GM18858 (cell line): Measurements from ENCODE around the gene TNFSF9.
"Not testable (repeated sequence)": the region's sequence is repeated elsewhere in the genome, so short reads cannot be mapped to it uniquely, and the experiment has no call there.

ENCODE experiments used
- ATAC-seq: cut with Tn5 transposase; IDR thresholded peaks from one replicate; pipeline ENCODE4 v1.9.1; 2021; ENCODE audit not compliant: unreplicated experiment

TNFSF9 gene

DNA sequence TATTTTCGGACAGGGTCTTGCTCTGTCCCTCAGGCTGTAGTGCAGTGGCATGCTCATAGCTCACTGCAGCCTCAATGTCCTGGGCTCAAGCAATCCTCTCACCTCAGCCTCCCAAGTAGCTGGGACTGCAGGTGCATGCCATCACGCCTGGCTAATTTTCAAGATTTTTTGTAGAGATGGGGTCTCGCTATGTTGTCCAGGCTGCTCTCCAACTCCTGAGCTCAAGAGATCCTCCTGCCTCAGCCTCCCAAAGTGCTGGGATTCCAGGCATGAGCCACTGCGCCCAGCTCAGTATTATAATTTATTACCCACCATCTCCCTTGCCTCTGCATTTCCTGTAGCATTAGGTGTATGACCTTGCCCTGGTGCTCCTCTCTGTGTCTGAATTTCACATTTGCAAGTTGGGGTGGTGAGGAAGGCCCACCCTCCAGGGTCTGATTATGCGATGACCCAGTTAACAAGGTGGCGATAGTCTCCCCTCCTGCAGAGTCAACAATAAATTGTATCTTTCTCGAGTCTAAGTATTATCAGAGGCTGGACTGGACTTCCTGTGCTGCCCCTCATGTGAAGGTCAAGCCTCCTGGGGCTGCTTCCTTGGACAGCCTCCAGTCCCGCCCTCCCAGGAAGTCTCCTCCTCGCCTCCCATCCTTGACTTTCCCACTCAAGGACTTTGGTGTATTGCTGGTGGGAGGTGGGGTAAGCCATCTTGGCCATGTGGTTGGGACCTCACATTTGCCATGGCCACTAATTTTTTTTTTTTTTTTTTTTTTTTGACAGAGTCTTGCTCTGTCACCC, 27.2 kb upstream of the TNFSF9 start:
- ATAC-seq, result no peak

DNA sequence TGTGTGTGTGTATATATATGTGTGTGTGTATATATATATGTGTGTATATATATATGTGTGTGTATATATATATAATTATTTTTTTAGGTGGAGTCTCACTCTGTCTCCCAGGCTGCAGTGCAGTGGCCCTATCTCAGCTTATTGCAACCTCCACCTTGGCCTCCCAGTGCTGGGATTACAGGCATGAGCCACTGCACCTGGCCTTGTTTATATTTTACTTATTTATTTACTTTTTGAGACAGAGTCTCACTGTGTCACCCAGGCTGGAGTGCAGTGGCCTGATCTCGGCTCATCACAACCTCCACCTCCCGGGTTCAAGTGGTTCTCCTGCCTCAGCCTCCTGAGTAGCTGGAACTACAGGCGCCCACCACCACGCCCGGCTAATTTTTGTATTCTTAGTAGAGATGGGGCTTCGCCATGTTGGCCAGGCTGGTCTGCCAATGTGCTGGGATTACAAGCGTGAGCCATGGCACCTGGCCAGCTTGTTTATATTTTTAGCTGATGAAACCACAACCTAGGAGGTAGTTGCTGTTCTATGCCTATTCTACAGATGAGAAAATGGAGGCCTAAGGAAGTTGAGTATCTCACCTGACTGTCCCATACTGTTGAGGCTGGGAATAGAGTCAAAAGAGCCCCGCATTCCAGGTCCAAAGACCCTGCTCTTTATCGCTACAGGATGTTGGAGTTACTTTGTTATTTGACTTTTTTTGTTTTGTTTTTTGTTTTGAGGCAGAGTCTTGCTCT, 22.6 kb upstream of the TNFSF9 start:
- not testable (repeated sequence) for ATAC-seq

GRCh38 chr19:6509118-6509971, 21.5 kb upstream of the TNFSF9 start:
- ATAC-seq, result no peak

DNA sequence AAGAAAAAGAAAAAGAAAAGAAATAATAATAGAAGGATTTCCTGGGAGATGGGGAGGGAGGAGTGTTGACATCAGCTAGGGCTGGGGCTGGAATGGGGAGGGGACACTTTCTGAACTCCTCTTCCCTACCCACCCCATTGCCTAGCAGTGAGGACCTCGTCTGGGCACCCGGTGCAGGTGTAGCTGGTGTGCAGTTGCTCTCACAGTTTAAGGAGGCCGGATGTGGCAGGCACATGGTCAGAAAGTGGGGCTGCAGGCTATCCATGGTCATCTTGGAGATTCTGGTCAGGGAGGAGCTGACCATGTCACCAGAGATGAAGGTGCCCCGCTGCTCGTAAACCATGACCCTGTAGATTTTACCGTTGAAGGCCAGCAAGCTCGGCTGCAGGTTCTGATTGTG, 20.2 kb upstream of the TNFSF9 start:
- ATAC-seq, result no peak

DNA sequence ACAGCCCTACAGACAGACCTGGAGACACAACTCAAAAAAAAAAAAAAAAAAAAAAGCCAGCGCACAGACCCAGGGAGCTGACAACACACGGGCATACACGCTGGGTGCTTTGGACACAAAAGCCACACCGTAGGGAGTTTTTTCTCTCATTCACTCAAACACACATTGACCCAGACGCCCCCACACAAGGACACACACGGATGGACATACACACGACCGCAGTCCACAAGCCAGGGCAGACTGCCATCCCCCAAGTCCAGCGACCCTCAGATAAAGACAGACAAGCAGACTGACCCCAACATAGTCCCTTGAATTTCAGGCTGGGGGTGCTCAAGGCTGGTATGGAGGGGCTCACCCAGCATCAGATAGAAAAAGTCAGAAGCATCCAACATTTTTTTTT, 16.7 kb upstream of the TNFSF9 start:
- no peak for ATAC-seq

DNA sequence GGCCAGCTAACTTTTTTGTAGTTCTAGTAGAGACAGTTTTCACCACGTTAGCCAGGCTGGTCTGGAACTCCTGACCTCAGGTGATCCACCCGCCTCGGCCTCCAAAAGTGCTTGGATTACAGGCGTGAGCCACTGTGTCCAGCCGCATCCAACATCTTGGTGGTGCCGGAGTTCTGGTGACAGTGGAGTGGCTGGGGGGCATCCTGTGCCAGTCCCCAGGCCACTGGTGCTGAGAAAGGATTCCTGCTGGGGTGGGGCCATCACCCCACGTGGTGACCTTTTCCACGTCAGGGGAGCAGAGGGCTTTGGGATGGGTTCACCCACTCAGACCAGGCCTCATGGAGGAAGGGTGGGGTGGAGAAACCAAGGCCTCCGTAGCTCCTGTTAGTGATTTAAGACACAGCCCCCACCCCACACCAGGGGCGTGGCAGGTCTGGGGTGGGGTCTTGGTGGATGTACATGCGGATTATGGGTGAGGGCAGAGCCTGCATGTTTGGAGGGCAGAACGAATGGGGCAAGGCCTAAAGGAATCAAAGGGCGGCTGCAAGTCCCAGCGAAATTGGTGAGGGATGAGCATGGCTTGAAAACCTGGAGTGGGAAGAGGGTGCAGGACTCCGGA, 15.8 kb upstream of the TNFSF9 start:
- no peak for ATAC-seq

DNA sequence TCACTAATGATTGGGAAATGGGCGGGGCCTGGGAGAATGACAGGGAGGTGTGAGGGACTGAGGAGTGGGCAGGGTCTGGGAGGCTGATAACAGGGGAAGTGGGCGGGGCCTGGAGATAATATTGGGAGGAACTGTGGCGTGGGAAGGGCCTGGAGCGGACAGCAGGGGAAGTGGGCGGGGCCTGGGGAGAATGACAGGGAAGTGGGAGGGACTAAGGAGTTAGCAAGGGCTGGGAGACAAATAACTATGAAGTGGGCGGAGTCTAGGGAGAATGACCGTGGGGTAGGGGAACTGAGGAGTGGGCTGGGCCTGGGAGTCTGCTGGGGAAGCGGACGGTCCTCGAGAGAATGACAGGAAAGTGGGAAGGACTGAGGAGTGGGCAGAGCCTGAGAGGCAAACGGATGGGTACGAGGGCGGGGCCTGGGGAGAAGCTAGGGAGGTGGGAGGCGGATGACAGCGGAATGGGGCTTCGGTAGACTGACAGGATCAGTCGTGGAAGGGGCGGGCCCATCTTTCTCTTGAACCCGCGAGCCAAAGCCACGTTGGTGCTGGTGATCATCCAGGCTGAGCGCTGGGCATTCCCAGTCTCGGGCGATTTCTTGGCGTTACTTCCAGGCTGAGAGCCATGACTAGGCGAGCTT, 14.7 kb upstream of the TNFSF9 start:
- ATAC-seq, result no peak

- peak; percentile 32 for ATAC-seq
Measured at GRCh38 chr19:6516659-6517291, 14.1 kb upstream of the TNFSF9 start.

DNA sequence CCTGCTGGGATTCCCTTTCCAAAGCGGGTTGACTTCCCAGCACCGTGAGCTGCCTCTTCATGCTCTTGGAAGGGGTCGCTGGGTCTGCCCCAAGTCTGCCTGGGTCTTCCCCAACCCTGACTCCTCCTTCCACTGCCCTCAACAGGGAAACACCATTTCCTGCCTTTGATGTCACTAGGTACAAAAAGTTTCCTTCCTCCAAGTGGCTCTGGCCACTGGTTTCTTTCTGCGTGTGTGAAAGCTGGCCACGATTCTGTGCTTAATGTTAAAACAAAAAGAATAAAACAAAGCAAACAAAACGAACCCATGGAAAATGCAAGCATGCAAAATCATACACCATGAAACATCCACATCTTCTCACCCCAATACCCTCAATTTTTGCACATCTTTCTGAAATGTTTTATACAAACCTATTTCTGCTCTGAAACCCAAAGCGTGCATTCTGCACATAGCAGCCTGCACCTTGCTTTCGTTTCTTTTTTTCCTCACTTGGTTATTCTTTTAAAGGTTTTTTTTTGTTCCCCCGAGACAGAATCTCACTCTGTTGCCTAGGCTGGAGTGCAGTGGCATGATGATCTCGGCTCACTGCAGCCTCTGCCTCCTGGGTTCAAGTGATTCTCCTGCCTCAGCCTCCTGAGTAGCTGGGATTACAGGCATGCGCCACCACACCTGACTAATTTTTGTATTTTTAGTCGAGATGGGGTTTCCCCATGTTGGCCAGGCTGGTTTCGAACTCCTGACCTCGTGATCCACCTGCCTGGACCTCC, 12.5 kb upstream of the TNFSF9 start:
- ATAC-seq, result peak; percentile 30

DNA sequence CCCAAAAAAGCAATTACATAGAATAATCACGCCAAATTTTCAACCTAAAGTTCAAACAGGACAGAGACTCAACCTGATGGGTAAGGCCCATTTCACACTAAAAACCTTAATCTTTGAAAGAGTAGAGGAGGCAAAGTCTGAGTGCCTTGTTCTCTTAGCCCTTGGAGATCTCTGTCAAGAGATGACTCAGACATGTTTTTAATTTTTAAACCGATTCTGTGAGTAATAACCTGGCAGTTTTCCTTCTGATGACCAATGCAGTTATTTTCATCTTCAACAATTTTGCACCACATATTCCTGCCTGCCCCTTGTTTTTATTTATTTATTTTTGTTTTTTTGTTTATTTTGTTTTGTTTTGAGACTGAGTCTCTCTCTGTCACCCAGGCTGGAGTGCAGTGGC, 11.5 kb upstream of the TNFSF9 start:
- no peak for ATAC-seq

DNA sequence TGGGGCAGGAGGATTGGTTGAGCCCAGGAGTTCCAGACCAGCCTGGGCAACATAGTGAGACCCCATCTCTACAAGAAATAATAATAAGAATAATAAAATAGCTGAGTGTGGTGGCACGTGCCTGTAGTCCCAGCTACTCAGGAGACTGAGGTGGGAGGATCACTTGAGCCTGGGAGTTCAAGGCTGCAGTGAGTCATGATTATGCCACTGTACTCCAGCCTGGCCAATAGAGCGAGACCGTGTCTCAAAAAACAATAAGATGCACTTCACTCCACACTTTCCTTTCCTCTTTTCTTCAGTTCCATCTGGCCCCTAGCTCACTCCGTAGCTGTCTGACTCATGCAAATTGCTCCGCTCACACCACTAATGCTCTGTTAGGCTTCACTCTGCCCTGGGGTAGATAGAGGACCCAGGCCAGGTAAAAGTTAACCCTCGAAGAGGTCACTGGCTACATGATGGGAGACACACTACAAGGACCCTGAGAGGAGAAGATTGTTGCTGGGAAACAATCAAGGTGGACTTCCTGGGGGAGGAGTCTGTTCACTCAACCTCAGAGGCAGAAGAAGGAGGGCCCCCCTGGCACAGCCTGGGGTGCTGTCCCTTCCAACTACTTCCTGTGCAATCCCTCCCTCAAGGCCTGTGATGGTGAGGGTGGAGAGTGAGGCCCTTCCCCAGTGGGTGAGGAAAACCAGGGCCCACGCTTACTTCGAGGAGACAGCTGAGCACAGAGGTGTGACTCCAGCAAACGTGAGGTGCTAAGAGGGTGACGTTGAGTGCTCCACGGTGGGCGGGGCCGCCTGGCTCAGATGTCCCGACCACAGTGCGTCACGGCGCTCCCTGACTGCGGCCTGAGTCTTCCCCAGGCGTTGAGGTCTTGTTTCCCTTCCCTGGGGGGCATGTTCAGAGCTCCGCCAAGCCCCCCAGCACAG, 8.8 kb upstream of the TNFSF9 start:
- peak; percentile 34 for ATAC-seq

- no peak for ATAC-seq
Measured at GRCh38 chr19:6522712-6523111, 8.1 kb upstream of the TNFSF9 start.

GRCh38 chr19:6524311-6524710, 6.5 kb upstream of the TNFSF9 start:
- ATAC-seq, result no peak

GRCh38 chr19:6527893-6528543, 2.8 kb upstream of the TNFSF9 start:
- ATAC-seq, result peak; percentile 39

- peak; percentile 11 for ATAC-seq
Measured at GRCh38 chr19:6528544-6529121, 2.2 kb upstream of the TNFSF9 start.

DNA sequence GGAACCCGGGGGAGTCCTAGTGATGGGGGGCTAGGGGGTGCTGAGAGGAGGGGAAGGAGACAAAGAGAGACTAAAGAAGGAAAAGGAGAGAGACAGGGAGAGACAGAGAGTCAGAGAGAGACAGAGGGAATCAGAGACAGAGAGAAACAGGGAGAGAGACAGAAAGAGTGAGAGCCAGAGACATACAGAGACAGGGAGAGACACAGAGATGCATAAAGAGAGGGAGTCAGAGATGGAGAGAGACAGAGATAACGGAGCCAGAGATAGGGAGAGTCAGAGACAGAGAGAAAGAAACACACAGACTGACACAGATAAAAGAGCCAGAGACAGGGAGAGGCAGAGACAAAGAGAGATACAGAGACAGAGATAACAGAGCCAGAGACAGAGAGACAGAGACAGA, 1.5 kb upstream of the TNFSF9 start:
- ATAC-seq, result no peak

- ATAC-seq, result no peak
Measured at GRCh38 chr19:6529937-6530385, 865 bp upstream of the TNFSF9 start.
